Measurements from ENCODE around the gene CDKAL1.

Gene CDKAL1

GRCh38 chr6:20652299-20653084, 118.2 kb downstream of the CDKAL1 start:
- no peak overlapping the region for H3K4me3 ChIP-seq (ENCODE audit: low read depth, low read length)
- TF ChIP-seq CTCF (IDR thresholded peaks at IDR 0.05; ENCODE audit: borderline replicate concordance, insufficient read depth, low read depth, low read length): no peak

- no peak overlapping the region for H3K4me3 ChIP-seq (ENCODE audit: low read depth, low read length)
- no peak for TF ChIP-seq CTCF (IDR thresholded peaks at IDR 0.05; ENCODE audit: borderline replicate concordance, insufficient read depth, low read depth, low read length)
These were observed 118.8 kb downstream of the CDKAL1 start for GRCh38 chr6:20653085-20653479.

- H3K4me3 ChIP-seq (ENCODE audit: low read depth, low read length): no peak overlapping the region
- TF ChIP-seq CTCF (IDR thresholded peaks at IDR 0.05; ENCODE audit: borderline replicate concordance, insufficient read depth, low read depth, low read length): no peak
These were observed 121.1 kb downstream of the CDKAL1 start for GRCh38 chr6:20655317-20655716.

- no peak overlapping the region for H3K4me3 ChIP-seq (ENCODE audit: low read depth, low read length)
- no peak for TF ChIP-seq CTCF (IDR thresholded peaks at IDR 0.05; ENCODE audit: borderline replicate concordance, insufficient read depth, low read depth, low read length)
These were observed 123.1 kb downstream of the CDKAL1 start for GRCh38 chr6:20657274-20657800.

- TF ChIP-seq CTCF (IDR thresholded peaks at IDR 0.05; ENCODE audit: borderline replicate concordance, insufficient read depth, low read depth, low read length): no peak
These were observed 123.8 kb downstream of the CDKAL1 start for GRCh38 chr6:20658053-20658452.

GRCh38 chr6:20658516-20658915, 124.3 kb downstream of the CDKAL1 start:
- TF ChIP-seq CTCF (IDR thresholded peaks at IDR 0.05; ENCODE audit: borderline replicate concordance, insufficient read depth, low read depth, low read length): no peak
- no peak overlapping the region for H3K4me3 ChIP-seq (ENCODE audit: low read depth, low read length)

More at GRCh38 chr6:20658053-20658452, 123.8 kb downstream of the CDKAL1 start:
- no peak overlapping the region for H3K4me3 ChIP-seq (ENCODE audit: low read depth, low read length)

GRCh38 chr6:20660534-20660933, 126.3 kb downstream of the CDKAL1 start:
- no peak for TF ChIP-seq CTCF (IDR thresholded peaks at IDR 0.05; ENCODE audit: borderline replicate concordance, insufficient read depth, low read depth, low read length)

More at GRCh38 chr6:20660534-20660933, 126.3 kb downstream of the CDKAL1 start:
- H3K4me3 ChIP-seq (ENCODE audit: low read depth, low read length): no peak overlapping the region
